Activated naive CD8-positive, alpha-beta T cell treated with anti-CD3 and anti-CD28 coated beads, Interleukin-2, amount 50 U/mL, for 24 hours (primary cell): ENCODE data around the gene KMT2E.
"Not testable (repeated sequence)": the region's sequence is repeated elsewhere in the genome, so short reads cannot be mapped to it uniquely, and the experiment has no call there.

Source experiments
- ATAC-seq: fragments of 150-1000 bp; cut with Tn5 transposase; one replicate; pipeline ENCODE4 v1.10.0; 2021
- DNase-seq: peaks from one replicate; pipeline ENCODE4 v3.0.0; 2021
- H3K27ac Mint-ChIP-seq: one replicate; pipeline ENCODE4 v1.8.0; 2021; ENCODE audit warnings: mild to moderate bottlenecking, mixed read lengths
- H3K27me3 Mint-ChIP-seq: one replicate; pipeline ENCODE4 v1.8.0; 2021; ENCODE audit warnings: mixed read lengths
- H3K36me3 Mint-ChIP-seq: one replicate; pipeline ENCODE4 v1.8.0; 2021; ENCODE audit warnings: low read depth, mixed read lengths
- H3K4me1 Mint-ChIP-seq: one replicate; pipeline ENCODE4 v1.8.0; 2021; ENCODE audit warnings: mixed read lengths
- H3K4me3 Mint-ChIP-seq: one replicate; pipeline ENCODE4 v1.8.0; 2021; ENCODE audit warnings: mild to moderate bottlenecking, moderate library complexity, mixed read lengths
- H3K9me3 Mint-ChIP-seq: one replicate; pipeline ENCODE4 v1.8.0; 2021; ENCODE audit warnings: mixed read lengths

The KMT2E gene

GRCh38 chr7:104987403-104987802, 26.6 kb upstream of the KMT2E start:
- H3K36me3 Mint-ChIP-seq, result peaks cover 33% of the 10 kb centered on the region
- not testable (repeated sequence) for H3K27me3 Mint-ChIP-seq, H3K4me3 Mint-ChIP-seq, ATAC-seq, DNase-seq, H3K9me3 Mint-ChIP-seq
- peak overlapping the region; percentile 59 for H3K27ac Mint-ChIP-seq
- peaks cover 66% of the 10 kb centered on the region for H3K4me1 Mint-ChIP-seq

GRCh38 chr7:104990983-104991382, 23.0 kb upstream of the KMT2E start:
- no peak for ATAC-seq
- no peak for DNase-seq
- no peaks in the 10 kb centered on the region for H3K9me3 Mint-ChIP-seq
- peaks cover 70% of the 10 kb centered on the region for H3K4me1 Mint-ChIP-seq
- H3K4me3 Mint-ChIP-seq, result no peak overlapping the region
- peaks cover 50% of the 10 kb centered on the region for H3K36me3 Mint-ChIP-seq
- no peaks in the 10 kb centered on the region for H3K27me3 Mint-ChIP-seq
- H3K27ac Mint-ChIP-seq, result no peak overlapping the region

- Mint-ChIP-seq H3K27ac (no peak overlapping the region), H3K27me3 (no peaks in the 10 kb centered on the region), H3K36me3 (peaks cover 54% of the 10 kb centered on the region), H3K9me3 (no peaks in the 10 kb centered on the region), H3K4me3 (no peak overlapping the region), H3K4me1 (peaks cover 72% of the 10 kb centered on the region)
- DNase-seq, result no peak
- no peak for ATAC-seq
These were observed 21.7 kb upstream of the KMT2E start for GRCh38 chr7:104992306-104992705.

- no peaks in the 10 kb centered on the region for H3K27me3 Mint-ChIP-seq
- H3K9me3 Mint-ChIP-seq, result no peaks in the 10 kb centered on the region
- H3K4me1 Mint-ChIP-seq, result peaks cover 71% of the 10 kb centered on the region
- H3K27ac Mint-ChIP-seq, result peak overlapping the region; percentile 56
- H3K36me3 Mint-ChIP-seq, result peaks cover 51% of the 10 kb centered on the region
- H3K4me3 Mint-ChIP-seq, result no peak overlapping the region
- DNase-seq, result no peak
- no peak for ATAC-seq
These were observed 20.7 kb upstream of the KMT2E start for GRCh38 chr7:104993217-104993862.

- peaks cover 97% of the 10 kb centered on the region for H3K4me1 Mint-ChIP-seq
- peak overlapping the region; percentile 10 for H3K27ac Mint-ChIP-seq
- no peak overlapping the region for H3K4me3 Mint-ChIP-seq
- no peaks in the 10 kb centered on the region for H3K9me3 Mint-ChIP-seq
- DNase-seq, result no peak
- no peaks in the 10 kb centered on the region for H3K27me3 Mint-ChIP-seq
- peaks cover 61% of the 10 kb centered on the region for H3K36me3 Mint-ChIP-seq
- no peak for ATAC-seq
These were observed 15.8 kb upstream of the KMT2E start for GRCh38 chr7:104998040-104998752.

GRCh38 chr7:105000200-105000599, 13.8 kb upstream of the KMT2E start:
- ATAC-seq, result no peak
- no peaks in the 10 kb centered on the region for H3K27me3 Mint-ChIP-seq
- H3K4me1 Mint-ChIP-seq, result peaks cover 97% of the 10 kb centered on the region
- peak overlapping the region; percentile 67 for H3K27ac Mint-ChIP-seq
- no peak overlapping the region for H3K4me3 Mint-ChIP-seq
- DNase-seq, result no peak
- no peaks in the 10 kb centered on the region for H3K9me3 Mint-ChIP-seq
- H3K36me3 Mint-ChIP-seq, result peaks cover 51% of the 10 kb centered on the region

- ATAC-seq, result no peak
- peak overlapping the region; percentile 21 for H3K27ac Mint-ChIP-seq
- H3K4me3 Mint-ChIP-seq, result no peak overlapping the region
- H3K9me3 Mint-ChIP-seq, result no peaks in the 10 kb centered on the region
- no peak for DNase-seq
- H3K27me3 Mint-ChIP-seq, result no peaks in the 10 kb centered on the region
- peaks cover 47% of the 10 kb centered on the region for H3K36me3 Mint-ChIP-seq
- peaks cover 91% of the 10 kb centered on the region for H3K4me1 Mint-ChIP-seq
These were observed 13.1 kb upstream of the KMT2E start for GRCh38 chr7:105000927-105001336.

GRCh38 chr7:105001652-105002184, 12.3 kb upstream of the KMT2E start:
- no peak overlapping the region for H3K4me3 Mint-ChIP-seq
- peak overlapping the region; percentile 21 for H3K27ac Mint-ChIP-seq
- peaks cover 92% of the 10 kb centered on the region for H3K4me1 Mint-ChIP-seq
- H3K36me3 Mint-ChIP-seq, result peaks cover 48% of the 10 kb centered on the region
- H3K9me3 Mint-ChIP-seq, result no peaks in the 10 kb centered on the region
- ATAC-seq (no peak), DNase-seq (no peak)
- H3K27me3 Mint-ChIP-seq, result no peaks in the 10 kb centered on the region

- H3K36me3 Mint-ChIP-seq, result peaks cover 49% of the 10 kb centered on the region
- peak; percentile 95 for ATAC-seq
- H3K27me3 Mint-ChIP-seq, result no peaks in the 10 kb centered on the region
- no peak for DNase-seq
- H3K27ac Mint-ChIP-seq, result peak overlapping the region; percentile 69
- peaks cover 92% of the 10 kb centered on the region for H3K4me1 Mint-ChIP-seq
- H3K9me3 Mint-ChIP-seq, result no peaks in the 10 kb centered on the region
- H3K4me3 Mint-ChIP-seq, result peak overlapping the region; percentile 68
These were observed 10.7 kb upstream of the KMT2E start for GRCh38 chr7:105003275-105003674.

- no peak for ATAC-seq
- peaks cover 51% of the 10 kb centered on the region for H3K36me3 Mint-ChIP-seq
These were observed 10.0 kb upstream of the KMT2E start for GRCh38 chr7:105003872-105004510.

GRCh38 chr7:105005006-105005405, 9.0 kb upstream of the KMT2E start:
- peaks cover 89% of the 10 kb centered on the region for H3K4me1 Mint-ChIP-seq
- ATAC-seq, H3K9me3 Mint-ChIP-seq, H3K4me3 Mint-ChIP-seq, DNase-seq, H3K27me3 Mint-ChIP-seq: not testable (repeated sequence)
- peaks cover 53% of the 10 kb centered on the region for H3K36me3 Mint-ChIP-seq
- peak overlapping the region; percentile 9 for H3K27ac Mint-ChIP-seq

More at GRCh38 chr7:105003872-105004510, 10.0 kb upstream of the KMT2E start:
- H3K4me1 Mint-ChIP-seq, result peaks cover 92% of the 10 kb centered on the region
- peak overlapping the region; percentile 68 for H3K4me3 Mint-ChIP-seq
- H3K27ac Mint-ChIP-seq, result peak overlapping the region; percentile 69
- no peaks in the 10 kb centered on the region for H3K27me3 Mint-ChIP-seq
- no peak for DNase-seq
- H3K9me3 Mint-ChIP-seq, result no peaks in the 10 kb centered on the region

- DNase-seq, H3K9me3 Mint-ChIP-seq, H3K4me3 Mint-ChIP-seq, ATAC-seq, H3K27me3 Mint-ChIP-seq: not testable (repeated sequence)
- peaks cover 53% of the 10 kb centered on the region for H3K36me3 Mint-ChIP-seq
- peak overlapping the region; percentile 9 for H3K27ac Mint-ChIP-seq
- H3K4me1 Mint-ChIP-seq, result peaks cover 89% of the 10 kb centered on the region
These were observed 8.5 kb upstream of the KMT2E start for GRCh38 chr7:105005486-105005885.

- Mint-ChIP-seq H3K27me3 (no peaks in the 10 kb centered on the region), H3K9me3 (no peaks in the 10 kb centered on the region), H3K4me1 (peaks cover 84% of the 10 kb centered on the region), H3K4me3 (peak overlapping the region; percentile 22), H3K27ac (peak overlapping the region; percentile 60), H3K36me3 (peaks cover 53% of the 10 kb centered on the region)
- DNase-seq, result no peak
- no peak for ATAC-seq
These were observed 7.5 kb upstream of the KMT2E start for GRCh38 chr7:105006367-105007136.

GRCh38 chr7:105007298-105007697, 6.7 kb upstream of the KMT2E start:
- Mint-ChIP-seq H3K27me3 (no peaks in the 10 kb centered on the region), H3K27ac (peak overlapping the region; percentile 60), H3K36me3 (peaks cover 53% of the 10 kb centered on the region), H3K4me3 (no peak overlapping the region), H3K9me3 (no peaks in the 10 kb centered on the region), H3K4me1 (peaks cover 77% of the 10 kb centered on the region)
- no peak for DNase-seq
- ATAC-seq, result no peak
